OCI-LY1 (cell line): ENCODE results near the gene ACACA.

ENCODE experiments used
- H2AFZ ChIP-seq: fragments of 200-600 bp; sonication (generic), shearing (Covaris generic); 2 replicates; pipeline ENCODE4 v1.6.0; 2014; ENCODE audit warnings: antibody characterized with exemption, mild to moderate bottlenecking, low read length
- H3F3A ChIP-seq: fragments of 200-600 bp; sonication (generic), shearing (Covaris generic); 2 replicates; pipeline ENCODE4 v1.6.0; 2014; ENCODE audit warnings: mild to moderate bottlenecking, antibody characterized with exemption, low read length, moderate library complexity; ENCODE audit not compliant: insufficient read depth
- H3K27ac ChIP-seq: fragments of 200-600 bp; sonication (generic); 2 replicates; pipeline ENCODE4 v1.5.1; 2014; ENCODE audit warnings: low read length, mixed run types, mild to moderate bottlenecking, low read depth; ENCODE audit not compliant: poor library complexity, severe bottlenecking
- H3K27me3 ChIP-seq: fragments of 200-600 bp; sonication (generic); 2 replicates; pipeline ENCODE4 v1.6.0; 2014; ENCODE audit warnings: antibody characterized with exemption, mild to moderate bottlenecking, low read length, moderate library complexity; ENCODE audit not compliant: insufficient read depth
- H3K36me3 ChIP-seq: fragments of 200-600 bp; sonication (generic); 2 replicates; pipeline ENCODE4 v1.6.1; 2014; ENCODE audit warnings: mild to moderate bottlenecking, antibody characterized with exemption, low read length, moderate library complexity, mixed read lengths; ENCODE audit not compliant: insufficient read depth
- H3K4me1 ChIP-seq: fragments of 200-600 bp; sonication (generic); 2 replicates; pipeline ENCODE4 v1.5.1; 2014; ENCODE audit warnings: mild to moderate bottlenecking, low read length, moderate library complexity; ENCODE audit not compliant: insufficient read depth, severe bottlenecking
- H3K4me2 ChIP-seq: fragments of 200-600 bp; sonication (generic), shearing (Covaris generic); 2 replicates; pipeline ENCODE4 v1.6.1; 2014; ENCODE audit warnings: low read length
- H3K4me3 ChIP-seq: fragments of 200-600 bp; sonication (generic); 2 replicates; pipeline ENCODE4 v1.5.1; 2014; ENCODE audit warnings: low read length, low read depth, mild to moderate bottlenecking, mixed read lengths; ENCODE audit not compliant: poor library complexity, severe bottlenecking
- H3K79me2 ChIP-seq: fragments of 200-600 bp; shearing (Covaris generic); 2 replicates; pipeline ENCODE4 v1.6.1; 2016; ENCODE audit warnings: mixed run types, low read length, mixed read lengths; ENCODE audit not compliant: insufficient read depth
- H3K9ac ChIP-seq: fragments of 200-600 bp; sonication (generic), shearing (Covaris generic); 2 replicates; pipeline ENCODE4 v1.6.1; 2014; ENCODE audit warnings: mild to moderate bottlenecking, low read length, mixed read lengths
- H3K9me2 ChIP-seq: fragments of 200-600 bp; sonication (generic), shearing (Covaris generic); 2 replicates; pipeline ENCODE4 v1.6.1; 2014; ENCODE audit warnings: low read depth, mild to moderate bottlenecking, low read length, mixed read lengths
- H3K9me3 ChIP-seq: fragments of 200-600 bp; shearing (Covaris generic); 2 replicates; pipeline ENCODE4 v1.6.1; 2014; ENCODE audit warnings: low read length, mixed read lengths
- H4K20me1 ChIP-seq: fragments of 200-600 bp; sonication (generic), shearing (Covaris generic); 2 replicates; pipeline ENCODE4 v1.6.0; 2016; ENCODE audit warnings: mild to moderate bottlenecking, low read length; ENCODE audit not compliant: insufficient read depth
- EZH2 ChIP-seq: fragments of 200-600 bp; sonication (generic), shearing (Covaris generic); IDR thresholded peaks from 2 replicates; pipeline ENCODE4 v1.8.0; 2017; ENCODE audit warnings: borderline replicate concordance, mixed run types, mild to moderate bottlenecking, antibody characterized with exemption, low read length, moderate library complexity, mixed read lengths
- TF ChIP-seq, protein P1 (sequence below): fragments of 200-600 bp; sonication (generic), shearing (Covaris generic); IDR thresholded peaks from 2 replicates; pipeline ENCODE4 v1.5.1; 2017; ENCODE audit warnings: mild to moderate bottlenecking, antibody characterized with exemption, low read length, moderate library complexity, mixed read lengths

ACACA gene

DNA sequence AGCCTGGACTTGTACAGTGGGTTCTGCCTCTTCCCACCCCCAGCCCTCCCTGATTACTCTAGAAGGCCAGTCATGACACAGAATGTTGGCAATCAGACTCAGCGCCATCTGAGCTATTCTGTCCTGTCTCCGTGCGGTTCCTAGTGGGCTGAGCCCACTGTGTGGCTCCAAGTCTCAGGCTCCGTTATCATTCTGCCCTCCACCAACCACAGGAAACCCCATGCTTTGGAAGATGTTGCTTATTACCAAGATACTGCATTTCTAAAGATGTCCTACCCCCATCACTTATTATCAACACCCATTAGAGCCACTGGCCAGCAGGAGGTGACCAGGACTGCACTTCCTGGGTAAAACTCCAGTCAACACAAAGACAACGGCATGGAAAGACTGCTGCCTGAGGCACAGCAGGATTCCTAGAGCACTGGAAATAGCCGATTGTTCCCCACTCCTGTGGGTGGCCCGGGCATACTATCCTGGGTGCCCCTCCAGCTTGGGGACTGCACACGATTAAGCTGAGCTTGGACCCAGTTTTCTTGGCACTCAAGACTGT is 324.2 kb downstream of the ACACA start:
- TF ChIP-seq, protein P1, sequence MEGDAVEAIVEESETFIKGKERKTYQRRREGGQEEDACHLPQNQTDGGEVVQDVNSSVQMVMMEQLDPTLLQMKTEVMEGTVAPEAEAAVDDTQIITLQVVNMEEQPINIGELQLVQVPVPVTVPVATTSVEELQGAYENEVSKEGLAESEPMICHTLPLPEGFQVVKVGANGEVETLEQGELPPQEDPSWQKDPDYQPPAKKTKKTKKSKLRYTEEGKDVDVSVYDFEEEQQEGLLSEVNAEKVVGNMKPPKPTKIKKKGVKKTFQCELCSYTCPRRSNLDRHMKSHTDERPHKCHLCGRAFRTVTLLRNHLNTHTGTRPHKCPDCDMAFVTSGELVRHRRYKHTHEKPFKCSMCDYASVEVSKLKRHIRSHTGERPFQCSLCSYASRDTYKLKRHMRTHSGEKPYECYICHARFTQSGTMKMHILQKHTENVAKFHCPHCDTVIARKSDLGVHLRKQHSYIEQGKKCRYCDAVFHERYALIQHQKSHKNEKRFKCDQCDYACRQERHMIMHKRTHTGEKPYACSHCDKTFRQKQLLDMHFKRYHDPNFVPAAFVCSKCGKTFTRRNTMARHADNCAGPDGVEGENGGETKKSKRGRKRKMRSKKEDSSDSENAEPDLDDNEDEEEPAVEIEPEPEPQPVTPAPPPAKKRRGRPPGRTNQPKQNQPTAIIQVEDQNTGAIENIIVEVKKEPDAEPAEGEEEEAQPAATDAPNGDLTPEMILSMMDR, result no peak
- TF ChIP-seq EZH2, result no peak
- Histone ChIP-seq H3K36me3 (peaks cover 31% of the 10 kb centered on the region), H2AFZ (no peak overlapping the region), H3K4me2 (no peak overlapping the region), H3K27ac (no peak overlapping the region), H4K20me1 (no peaks in the 10 kb centered on the region), H3K9me3 (no peaks in the 10 kb centered on the region), H3K4me1 (no peaks in the 10 kb centered on the region), H3K9ac (no peak overlapping the region), H3F3A (no peaks in the 10 kb centered on the region), H3K9me2 (no peaks in the 10 kb centered on the region), H3K4me3 (no peak overlapping the region), H3K27me3 (no peaks in the 10 kb centered on the region), H3K79me2 (no peaks in the 10 kb centered on the region)

DNA sequence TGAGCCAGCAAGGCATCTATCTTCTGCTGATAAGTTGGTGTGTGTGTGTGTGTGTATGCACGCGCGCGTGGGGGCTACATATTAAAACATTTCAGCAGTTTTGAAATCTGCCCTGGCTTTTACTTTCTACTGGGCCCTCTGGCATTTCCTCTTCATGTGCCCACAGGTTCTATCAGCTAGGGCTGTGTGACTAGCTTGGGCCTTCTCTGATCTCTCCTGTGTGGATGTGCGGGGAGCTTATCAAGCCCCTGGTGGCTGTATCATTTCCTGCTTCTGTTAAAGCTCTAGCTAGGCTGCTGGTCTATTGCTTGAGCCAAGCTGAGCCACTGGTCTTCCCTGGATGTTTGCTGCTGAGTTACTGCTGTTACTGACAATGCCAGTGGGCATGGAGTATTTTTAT is 325.3 kb downstream of the ACACA start:
- no peak overlapping the region for H3K4me2 ChIP-seq
- H3K9me3 ChIP-seq, result no peaks in the 10 kb centered on the region
- no peak for TF ChIP-seq EZH2
- TF ChIP-seq, protein P1, result no peak
- H3K36me3 ChIP-seq, result peaks cover 20% of the 10 kb centered on the region
- no peak overlapping the region for H2AFZ ChIP-seq
- H3K4me3 ChIP-seq, result no peak overlapping the region
- H3K27ac ChIP-seq, result no peak overlapping the region
- no peaks in the 10 kb centered on the region for H4K20me1 ChIP-seq
- no peaks in the 10 kb centered on the region for H3F3A ChIP-seq
- no peaks in the 10 kb centered on the region for H3K27me3 ChIP-seq
- H3K79me2 ChIP-seq, result no peaks in the 10 kb centered on the region
- H3K9me2 ChIP-seq, result no peaks in the 10 kb centered on the region
- no peaks in the 10 kb centered on the region for H3K4me1 ChIP-seq
- no peak overlapping the region for H3K9ac ChIP-seq

DNA sequence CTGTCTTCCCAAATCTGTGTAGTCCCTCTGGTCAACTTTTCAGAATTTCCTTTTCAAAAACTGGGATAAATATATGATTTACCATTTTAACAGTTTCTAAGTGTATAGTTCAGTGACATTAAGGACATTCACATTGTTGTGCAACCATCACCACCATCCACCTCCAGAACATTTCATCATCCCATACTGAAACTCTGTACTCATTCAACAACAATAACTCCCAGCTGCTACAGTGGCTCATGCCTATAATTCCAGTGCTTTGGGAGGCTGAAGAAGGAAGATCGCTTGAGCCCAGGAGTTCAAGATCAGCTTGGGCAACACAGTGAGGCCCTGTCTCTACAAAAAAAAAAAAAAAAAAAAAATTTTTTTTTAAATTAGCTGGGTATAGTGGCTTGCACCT is 326.9 kb downstream of the ACACA start:
- no peak overlapping the region for H2AFZ ChIP-seq
- H4K20me1 ChIP-seq, result no peaks in the 10 kb centered on the region
- no peak overlapping the region for H3K27ac ChIP-seq
- H3K4me3 ChIP-seq, result no peak overlapping the region
- H3K4me2 ChIP-seq, result no peak overlapping the region
- H3K27me3 ChIP-seq, result no peaks in the 10 kb centered on the region
- no peaks in the 10 kb centered on the region for H3K9me3 ChIP-seq
- peaks cover 5% of the 10 kb centered on the region; the same call in 1 of the 2 replicates for H3K36me3 ChIP-seq
- H3K4me1 ChIP-seq, result no peaks in the 10 kb centered on the region
- no peaks in the 10 kb centered on the region for H3K9me2 ChIP-seq
- TF ChIP-seq, protein P1, result no peak
- TF ChIP-seq EZH2, result no peak
- no peaks in the 10 kb centered on the region for H3F3A ChIP-seq
- H3K79me2 ChIP-seq, result no peaks in the 10 kb centered on the region
- H3K9ac ChIP-seq, result no peak overlapping the region
